H7 (cell line): ENCODE data around the gene NME7. TPM values are rescaled to one million over a fixed set of nuclear protein-coding genes. Genes with fewer than 3 reads are reported as not detected.
"Not testable (repeated sequence)": the region's sequence is repeated elsewhere in the genome, so short reads cannot be mapped to it uniquely, and the experiment has no call there.

ENCODE experiments used
- DNase-seq: peaks from one replicate; pipeline ENCODE4 v3.0.0; 2012
- H3K27me3 ChIP-seq: 2 replicates; pipeline ENCODE4 v1.6.0; 2011; ENCODE audit warnings: mild to moderate bottlenecking, low read length; ENCODE audit not compliant: control insufficient read depth, insufficient read depth
- H3K36me3 ChIP-seq: replicated peaks from 2 replicates; pipeline ENCODE4 v1.5.1; 2011; ENCODE audit warnings: low read length; ENCODE audit not compliant: control insufficient read depth, insufficient read depth
- H3K4me3 ChIP-seq: 2 replicates; pipeline ENCODE4 v1.5.1; 2011; ENCODE audit warnings: low read depth, mild to moderate bottlenecking, control low read depth, low read length, moderate library complexity; ENCODE audit not compliant: insufficient read depth
- total RNA-seq: library from RNA; depleted of rRNA; stranded (reverse); fragments of >200 nt; shearing (Covaris generic); gene quantifications from 2 replicates; pipeline ENCODE4 v1.2.3, GENCODE V29; 2014

The NME7 gene
- total RNA-seq, 1 experiment from 2014 or later, result 19.1 TPM

DNA sequence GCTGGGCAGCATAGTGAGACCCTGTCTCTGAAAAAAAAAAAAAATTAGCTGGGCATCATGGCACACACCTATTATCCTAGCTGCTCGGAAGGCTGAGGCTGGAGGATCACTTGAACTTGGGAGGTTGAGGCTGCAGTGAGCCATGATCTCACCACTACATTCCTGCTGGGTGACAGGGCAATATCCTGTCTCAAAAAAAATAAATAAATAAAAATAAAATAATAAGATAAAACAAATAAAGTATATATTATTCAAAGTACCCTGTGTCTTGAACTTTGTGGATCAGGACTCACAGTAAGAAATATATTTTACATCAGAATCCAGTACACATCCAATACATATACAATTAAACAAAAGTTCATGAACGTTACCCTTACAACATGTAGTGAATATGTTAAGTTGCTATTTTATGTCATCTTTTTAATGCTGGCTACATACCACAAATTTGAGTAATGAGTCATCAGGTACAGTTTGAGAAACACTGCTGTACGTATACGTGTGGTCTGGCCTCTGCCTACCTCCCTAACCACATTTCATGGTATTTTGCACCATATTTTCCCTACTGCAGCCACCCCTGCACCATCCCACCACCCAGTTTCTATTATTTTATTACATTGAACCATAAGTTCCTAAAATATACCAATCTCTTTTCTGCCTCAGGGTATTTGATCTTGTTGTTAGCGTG is 4.4 kb downstream of the NME7 start:
- Histone ChIP-seq H3K4me3 (no peak overlapping the region), H3K27me3 (no peaks in the 10 kb centered on the region), H3K36me3 (no peaks in the 10 kb centered on the region)
- no peak for DNase-seq

DNA sequence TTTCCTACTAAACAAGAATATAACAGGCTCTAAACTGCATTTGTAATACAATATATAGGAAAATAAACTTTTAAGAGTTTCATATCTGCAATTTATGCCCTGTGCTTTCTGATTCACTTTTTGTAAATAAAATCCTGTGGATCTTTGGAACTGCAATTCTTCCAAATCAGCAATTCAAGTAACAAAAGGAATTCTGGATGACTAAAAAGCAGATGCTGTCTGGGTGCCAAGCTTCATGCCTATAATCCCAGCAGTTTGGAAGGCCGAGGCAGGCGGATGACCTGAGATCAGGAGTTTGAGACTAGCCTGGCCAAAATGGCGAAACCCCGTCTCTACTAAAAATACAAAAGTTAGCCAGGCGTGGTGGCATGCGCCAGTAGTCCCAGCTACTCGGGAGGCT is 6.3 kb downstream of the NME7 start:
- Histone ChIP-seq H3K36me3 (no peaks in the 10 kb centered on the region), H3K27me3 (no peaks in the 10 kb centered on the region), H3K4me3 (no peak overlapping the region)
- no peak for DNase-seq

DNA sequence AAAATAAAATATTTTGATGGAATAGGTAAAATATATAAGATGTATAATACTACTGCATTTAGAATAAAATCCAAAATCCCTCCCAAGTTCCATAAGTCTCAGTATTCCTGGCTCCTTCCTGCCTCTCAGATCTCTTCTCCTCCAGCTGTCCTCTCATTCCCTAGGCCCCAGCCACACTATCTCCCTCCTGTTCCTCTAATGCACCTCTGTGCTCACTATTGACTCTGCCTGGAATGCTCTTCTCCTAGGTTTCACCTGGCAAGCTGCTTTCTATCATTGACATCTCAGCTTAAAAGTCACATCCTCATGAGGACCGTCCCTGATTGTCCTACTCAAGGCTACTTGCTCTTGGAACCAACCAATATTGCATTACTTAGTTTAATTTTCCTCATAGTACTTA is 7.2 kb downstream of the NME7 start:
- H3K27me3 ChIP-seq, result no peaks in the 10 kb centered on the region
- H3K36me3 ChIP-seq, result no peaks in the 10 kb centered on the region
- no peak for DNase-seq

DNA sequence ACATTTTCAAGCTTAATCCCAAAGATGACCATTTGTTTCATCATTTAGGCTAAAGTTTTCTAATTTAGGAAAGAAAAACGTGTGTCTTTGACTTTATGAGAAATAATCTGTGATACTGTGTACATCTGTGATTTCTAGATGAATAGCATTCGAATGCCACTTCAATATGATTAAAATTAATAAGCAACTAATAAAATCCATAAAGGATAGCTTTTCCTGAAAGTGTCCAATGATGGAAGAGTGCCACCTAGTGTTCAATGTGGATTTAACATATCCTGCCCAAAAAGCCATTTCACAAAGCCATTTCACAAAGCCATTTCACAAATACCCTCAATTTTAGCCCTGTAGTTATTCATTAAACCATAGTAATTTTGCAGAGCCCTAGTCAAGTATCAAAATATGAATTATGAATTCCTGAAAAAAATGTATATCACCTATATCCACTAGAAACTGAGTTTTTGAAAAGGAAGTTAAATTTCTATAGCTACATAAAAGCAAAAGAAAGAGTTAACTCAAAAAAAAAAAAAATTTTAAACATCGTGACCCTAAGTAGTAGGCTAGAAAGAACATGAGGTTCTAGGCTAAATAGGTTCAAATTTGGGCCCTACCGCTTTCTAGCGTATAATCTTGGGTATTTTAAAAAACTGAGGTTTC is 19.1 kb downstream of the NME7 start:
- DNase-seq, result no peak
- Histone ChIP-seq H3K27me3 (no peaks in the 10 kb centered on the region), H3K36me3 (no peaks in the 10 kb centered on the region), H3K4me3 (no peak overlapping the region)

More for the DNA sequence above, 7.2 kb downstream of the NME7 start:
- H3K4me3 ChIP-seq, result no peak overlapping the region

DNA sequence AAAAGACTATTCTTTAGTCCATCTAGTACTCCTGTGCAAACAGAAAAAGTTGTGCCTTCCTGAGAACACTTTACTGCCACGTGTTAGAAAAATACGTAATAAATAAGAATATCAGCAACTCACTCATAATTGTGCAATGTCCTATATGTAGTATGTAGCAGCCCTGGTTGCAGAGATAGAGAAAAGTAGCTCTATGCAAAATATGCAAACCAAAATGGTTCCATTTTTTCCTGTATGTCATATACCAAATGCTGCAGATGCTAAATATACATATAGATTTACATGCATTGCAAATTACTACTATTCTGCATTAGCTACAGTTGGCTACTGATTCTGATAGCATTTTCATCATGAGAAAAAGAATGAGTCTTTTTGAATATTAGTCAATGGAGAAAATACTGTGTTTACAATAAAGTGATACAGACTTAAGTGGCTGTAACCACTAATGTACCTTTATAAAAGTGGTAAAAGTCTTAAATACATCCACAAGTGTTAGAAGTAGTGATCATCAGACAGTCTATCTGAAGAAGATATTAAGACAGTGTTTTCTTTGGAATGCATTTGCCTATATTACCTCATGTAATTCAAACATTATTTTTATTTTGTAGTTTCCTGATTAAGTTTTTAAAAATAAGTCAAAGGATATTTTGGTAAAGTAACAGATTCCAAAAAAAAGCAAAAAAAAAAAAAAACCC is 19.8 kb downstream of the NME7 start:
- Histone ChIP-seq H3K4me3 (no peak overlapping the region), H3K27me3 (no peaks in the 10 kb centered on the region), H3K36me3 (no peaks in the 10 kb centered on the region)
- no peak for DNase-seq

DNA sequence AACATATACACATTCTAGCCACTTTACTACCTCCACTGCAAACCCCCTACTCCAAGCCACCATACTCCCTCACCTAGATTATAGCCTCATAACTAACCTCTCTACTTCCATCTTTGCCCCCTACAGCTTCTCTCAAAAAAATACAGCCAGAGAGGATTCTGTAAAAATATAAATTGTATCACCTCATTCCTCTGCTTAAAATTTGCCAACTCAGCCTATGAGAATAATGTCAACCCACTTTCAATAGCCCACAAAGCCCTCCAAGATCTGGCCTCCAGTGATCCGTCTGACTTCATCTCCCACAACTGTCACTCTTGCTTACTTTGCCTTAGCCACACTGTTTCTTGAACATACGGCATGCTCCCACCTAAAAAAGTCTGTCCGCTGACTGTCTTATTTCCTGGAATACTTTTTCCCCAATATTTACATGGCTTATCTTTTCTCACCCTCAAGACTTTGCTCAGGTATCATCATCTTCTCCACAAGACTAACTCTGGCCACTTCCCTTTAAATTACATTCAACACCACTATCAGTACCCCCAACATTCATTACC is 21.5 kb downstream of the NME7 start:
- DNase-seq, result no peak
- no peak overlapping the region for H3K4me3 ChIP-seq

DNA sequence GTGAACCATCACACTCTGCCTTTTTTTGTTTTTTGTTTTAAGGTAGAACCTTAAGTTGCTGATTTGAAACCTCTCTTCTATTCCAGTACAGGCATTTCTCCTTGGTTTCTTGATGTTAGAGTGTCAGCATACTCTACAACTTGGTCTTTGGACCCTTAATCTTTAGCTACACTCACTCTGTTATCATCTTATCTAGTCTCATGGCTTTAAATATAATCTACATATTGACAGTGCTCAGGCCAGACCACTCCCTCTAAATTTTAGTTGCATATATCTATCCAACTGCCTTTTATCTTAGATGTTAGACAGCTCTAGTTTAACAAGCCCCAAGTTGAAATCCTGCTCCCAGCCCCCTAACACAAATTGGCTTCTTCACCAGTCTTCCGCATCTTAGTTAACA is 22.1 kb downstream of the NME7 start:
- Histone ChIP-seq H3K36me3 (no peaks in the 10 kb centered on the region), H3K27me3 (no peaks in the 10 kb centered on the region), H3K4me3 (no peak overlapping the region)
- no peak for DNase-seq

More for the DNA sequence above, 21.5 kb downstream of the NME7 start:
- Histone ChIP-seq H3K36me3 (no peaks in the 10 kb centered on the region), H3K27me3 (no peaks in the 10 kb centered on the region)

DNA sequence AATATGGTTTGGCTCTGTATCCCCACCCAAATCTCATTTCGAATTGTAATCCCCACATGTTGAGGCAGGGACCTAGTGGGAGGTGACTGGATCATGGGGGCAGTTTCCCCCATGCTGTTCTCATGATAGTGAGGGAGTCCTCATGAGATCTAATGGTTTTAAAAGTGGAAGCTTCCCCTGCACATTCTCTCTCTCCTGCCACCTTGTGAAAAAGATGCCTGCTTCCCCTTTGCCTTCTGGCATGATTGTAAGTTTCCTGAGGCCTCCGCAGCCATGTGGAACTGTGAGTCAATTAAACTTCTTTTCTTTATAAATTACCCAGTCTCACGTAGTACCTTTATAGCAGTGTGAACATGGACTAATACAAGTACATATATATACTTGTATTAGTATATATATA is 25.5 kb downstream of the NME7 start:
- H3K4me3 ChIP-seq, H3K36me3 ChIP-seq, DNase-seq, H3K27me3 ChIP-seq: not testable (repeated sequence)

DNA sequence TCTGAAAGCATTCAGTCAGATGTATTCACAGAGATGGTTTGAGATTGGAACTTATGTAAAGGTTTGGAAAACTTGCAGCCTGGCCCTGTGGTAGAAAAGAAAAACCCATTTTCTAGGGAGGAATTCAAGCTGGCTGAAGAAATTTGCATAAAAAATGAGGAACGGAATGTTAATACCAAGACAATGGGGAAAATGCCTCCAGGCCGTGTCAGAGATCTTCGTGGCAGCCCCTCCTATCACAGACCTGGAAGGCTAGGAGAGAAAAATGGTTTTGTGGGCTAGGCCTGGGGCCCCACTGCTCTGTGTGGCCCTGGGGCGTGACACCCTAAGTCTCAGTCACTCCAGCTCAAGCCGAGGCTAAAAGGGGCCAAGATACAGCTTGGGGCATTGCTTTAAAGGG is 26.7 kb downstream of the NME7 start:
- no peaks in the 10 kb centered on the region for H3K27me3 ChIP-seq
- no peak overlapping the region for H3K4me3 ChIP-seq
- no peak for DNase-seq
- H3K36me3 ChIP-seq, result no peaks in the 10 kb centered on the region

DNA sequence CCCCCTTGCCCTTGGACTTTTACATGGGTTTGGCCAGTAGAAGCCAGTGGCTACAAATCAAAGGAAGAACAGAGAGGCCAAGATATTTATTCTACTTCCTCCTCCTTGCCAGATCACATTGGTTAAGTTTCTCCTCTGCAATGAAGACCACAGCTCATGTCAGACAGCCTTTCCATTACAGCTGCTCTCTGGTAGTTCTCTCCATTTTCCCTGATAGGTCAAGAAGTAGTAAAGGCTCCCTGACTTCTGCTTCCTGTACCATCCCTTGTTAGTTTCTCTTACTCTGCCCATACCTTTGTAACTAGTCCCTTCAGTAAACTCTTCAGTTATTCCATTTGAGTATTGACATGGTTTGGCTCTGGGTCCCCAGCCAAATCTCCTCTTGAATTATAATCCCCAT is 27.8 kb downstream of the NME7 start:
- Histone ChIP-seq H3K4me3 (no peak overlapping the region), H3K27me3 (no peaks in the 10 kb centered on the region), H3K36me3 (no peaks in the 10 kb centered on the region)
- no peak for DNase-seq

DNA sequence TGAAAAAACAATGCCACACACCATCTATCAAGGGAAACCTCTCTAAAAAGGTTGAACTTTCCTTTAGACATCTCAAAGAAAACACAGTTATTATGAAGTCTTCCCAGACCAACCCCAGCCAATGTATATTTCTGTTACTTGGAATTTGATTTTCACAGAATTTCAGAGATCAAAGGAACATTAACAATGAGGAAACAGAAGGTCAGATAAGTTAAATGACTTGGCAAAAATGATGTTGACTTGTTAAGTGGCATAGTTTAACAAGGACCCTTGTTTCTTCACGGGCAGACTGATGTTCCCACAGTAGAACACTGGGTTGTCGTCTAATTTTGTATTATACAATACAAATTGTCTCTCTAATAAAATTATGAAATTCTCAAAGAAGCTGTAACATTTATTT is 29.0 kb downstream of the NME7 start:
- H3K36me3 ChIP-seq, result no peaks in the 10 kb centered on the region
- no peaks in the 10 kb centered on the region for H3K27me3 ChIP-seq
- no peak overlapping the region for H3K4me3 ChIP-seq
- DNase-seq, result no peak

DNA sequence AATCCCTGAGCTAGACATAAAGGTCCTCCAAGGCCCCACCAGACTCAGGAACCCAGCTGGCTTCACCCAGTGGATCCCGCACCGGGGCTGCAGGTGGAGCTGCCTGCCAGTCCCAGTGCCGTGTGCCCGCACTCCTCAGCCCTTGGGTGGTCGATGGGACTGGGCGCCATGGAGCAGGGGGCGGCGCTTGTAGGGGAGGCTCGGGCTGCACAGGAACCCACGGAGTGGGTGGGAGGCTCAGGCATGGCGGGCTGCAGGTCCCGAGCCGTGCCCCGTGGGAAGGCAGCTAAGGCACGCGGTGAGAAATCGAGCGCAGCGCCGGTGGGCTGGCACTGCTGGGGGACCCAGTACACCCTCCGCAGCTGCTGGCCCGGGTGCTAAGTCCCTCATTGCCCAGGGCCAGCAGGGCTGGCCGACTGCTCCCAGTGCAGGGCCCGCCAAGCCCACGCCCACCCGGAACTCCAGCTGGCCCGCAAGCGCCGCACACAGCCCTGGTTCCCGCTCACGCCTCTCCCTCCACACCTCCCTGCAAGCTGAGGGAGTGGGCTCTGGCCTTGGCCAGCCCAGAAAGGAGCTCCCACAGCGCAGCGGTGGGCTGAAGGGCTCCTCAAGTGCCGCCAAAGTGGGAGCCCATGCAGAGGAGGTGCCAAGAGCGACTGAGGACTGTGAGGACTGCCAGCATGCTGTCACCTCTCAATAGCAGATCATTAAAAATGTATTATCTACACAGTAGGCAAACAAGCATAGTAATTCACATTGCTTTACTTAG is 30.5 kb downstream of the NME7 start:
- DNase-seq, H3K36me3 ChIP-seq, H3K4me3 ChIP-seq, H3K27me3 ChIP-seq: not testable (repeated sequence)

DNA sequence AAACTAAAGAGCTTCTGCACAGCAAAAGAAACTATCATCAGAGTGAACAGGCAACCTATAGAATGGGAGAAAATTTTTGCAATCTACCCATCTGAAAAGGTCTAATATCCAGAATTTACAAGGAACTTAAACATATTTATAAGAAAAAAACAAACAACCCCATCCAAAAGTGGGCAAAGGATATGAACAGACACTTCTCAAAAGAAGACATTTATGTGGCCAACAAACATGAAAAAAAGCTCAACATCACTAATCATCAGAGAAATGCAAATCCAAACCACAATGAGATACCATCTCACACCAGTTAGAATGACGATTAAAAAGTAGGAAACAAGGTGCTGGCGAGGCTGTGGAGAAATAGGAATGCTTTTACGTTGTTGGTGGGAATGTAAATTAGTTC is 32.9 kb downstream of the NME7 start:
- not testable (repeated sequence) for H3K36me3 ChIP-seq, H3K4me3 ChIP-seq, H3K27me3 ChIP-seq, DNase-seq

DNA sequence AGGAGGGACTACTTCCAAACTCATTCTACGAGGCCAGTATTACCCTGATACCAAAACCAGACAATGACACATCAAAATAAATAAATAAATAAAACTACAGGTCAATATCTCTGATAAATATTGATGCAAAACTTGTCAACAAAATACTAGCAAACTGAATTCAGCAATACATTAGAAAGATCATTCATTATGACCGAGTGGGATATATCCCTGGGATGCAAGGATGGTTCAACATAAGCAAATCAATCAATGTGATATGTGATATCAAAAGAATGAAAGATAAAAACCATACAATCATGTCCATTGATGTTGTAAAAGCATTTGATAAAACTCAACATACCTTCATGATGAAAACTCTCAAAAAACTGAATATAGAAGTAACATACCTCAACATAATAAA is 36.7 kb downstream of the NME7 start:
- DNase-seq, result no peak
- H3K4me3 ChIP-seq, result no peak overlapping the region
- no peaks in the 10 kb centered on the region for H3K27me3 ChIP-seq
- H3K36me3 ChIP-seq, result no peaks in the 10 kb centered on the region
